Heart left ventricle (tissue), 16 donors: ENCODE data around the gene AK4. TPM values are rescaled to one million over a fixed set of nuclear protein-coding genes. Genes with fewer than 3 reads are reported as not detected.
A peak's percentile ranks its signal among the peaks of the same experiment; 100 is the strongest.

Source experiments
- ATAC-seq, 4 donors: fragments of 200-7000 bp; cut with Tn5 transposase; one replicate each; pipeline ENCODE4 v1.9.1; 2020 to 2022; ENCODE audit warnings: moderate library complexity in 4 of 4, mild to moderate bottlenecking in 3 of 4, moderate number of reproducible peaks in 1 of 4
- DNase-seq, 5 donors: peaks; one replicate each; pipeline ENCODE4 v3.0.0-alpha.2; 2020
- H3K27ac ChIP-seq, 12 donors: fragments of 200-600 bp; sonication (generic) in 4 of 12; one replicate each; pipeline versions ENCODE4 v1.5.0 to v1.8.0; 2016 to 2022; ENCODE audit warnings: mild to moderate bottlenecking in 2 of 12
- H3K27me3 ChIP-seq, 9 donors: fragments of 200-600 bp; sonication (generic) in 2 of 9; one replicate each; pipeline versions ENCODE4 v1.5.1 to v1.8.0; 2016 to 2022; ENCODE audit warnings: mild to moderate bottlenecking in 3 of 9
- H3K36me3 ChIP-seq, 9 donors: fragments of 200-600 bp; sonication (generic) in 2 of 9; one replicate each; pipeline versions ENCODE4 v1.5.0 to v1.8.0; 2018 to 2022; ENCODE audit warnings: mild to moderate bottlenecking in 2 of 9
- H3K4me1 ChIP-seq, 12 donors: fragments of 200-600 bp; sonication (generic) in 4 of 12; one replicate each; pipeline versions ENCODE4 v1.5.0 to v1.8.0; 2016 to 2022; ENCODE audit warnings: mild to moderate bottlenecking in 3 of 12
- H3K4me3 ChIP-seq, 12 donors: fragments of 200-600 bp; sonication (generic) in 4 of 12; one replicate each; pipeline versions ENCODE4 v1.5.0 to v1.8.0; 2017 to 2022; ENCODE audit warnings: mild to moderate bottlenecking in 9 of 12, moderate library complexity in 4 of 12
- H3K9me3 ChIP-seq, 12 donors: fragments of 200-600 bp; sonication (generic) in 4 of 12; one replicate each; pipeline versions ENCODE4 v1.5.0 to v1.8.0; 2016 to 2022; ENCODE audit warnings: mild to moderate bottlenecking in 1 of 12
- CTCF ChIP-seq, 12 donors: fragments of 200-600 bp; sonication (generic) in 4 of 12; IDR thresholded peaks; one replicate each; pipeline versions ENCODE4 v1.5.0 to v1.8.0; 2018 to 2022; ENCODE audit warnings: antibody characterized with exemption in 12 of 12, mild to moderate bottlenecking in 5 of 12
- POLR2A ChIP-seq, 2 donors: fragments of 450-650 bp; IDR thresholded peaks; one replicate each; pipeline ENCODE4 v1.6.1; 2017; ENCODE audit warnings: antibody characterized with exemption in 2 of 2, mild to moderate bottlenecking in 2 of 2, moderate library complexity in 2 of 2
- WGBS, 4 donors: extraction: QIAGEN DNeasy Blood & Tissue Kit in 2 of 4; methylation state at CpG; one replicate each; pipeline versions ENCODE4 v1.1.5 to v1.1.7; 2013 to 2018; 5-methylcytosine and 5-hydroxymethylcytosine counted together
- intact Hi-C, 10 donors: fragments of 100-400 bp; cut with DNase I; formaldehyde crosslinking; loops; one replicate each; pipeline versions ENCODE4 v1.11.1 to v1.14.2; 2022
- polyA plus RNA-seq, 2 donors: library from polyadenylated mRNA; stranded (reverse); fragments of 200-250 nt; gene quantifications; one replicate each; pipeline ENCODE4 v1.2.3, GENCODE V29; 2013
- total RNA-seq, 9 donors: library from RNA; depleted of rRNA in 2 of 9; stranded (reverse); fragments of >200 nt in 2 of 9; fragmentation: NEBNext Ultra II Directional in 3 of 9; extraction: Animal tissue kit (Norgen Biotek cat#: 25700) in 3 of 9; gene quantifications; one replicate each; pipeline versions ENCODE4 v1.1.0 to v1.2.4, GENCODE V29; 2016 to 2023
- donor health status: ischemic (EF 13 %, LVEDD 7.1; RV severe dilation, severe dysfunction).
- donor health status: healthy with polysubstance abuse.
- donor health status: DM: no; HTN: yes; CAD: no.
- donor health status: DM: no; HTN: no; CAD: no.
- donor health status: ischemic (EF 25% LVEDD 6.9; RV normal size, moderate dysfunction).
- donor health status: ischemic (EF 25% LVEDD 5.7; RV mildly dilated, moderate dysfunction).
- donor health status: healthy.
- donor health status: DM: yes; HTN: yes; CAD: no.
- donor health status: ischemic (EF 35%, LVEDD 5.7; RV mildly dilated, moderate dysfunction).
- donor health status: nonischemic (EF 11% LVEDD 7.7; RV severe dilation, severe dysfunction).
- donor health status: DM: yes; HTN: yes; CAD: no.
- donor health status: PGD.
- donor health status: ischemic (EF 29% LVEDD 5.4; RV normal size, mild dysfunction).
- donor health status: nonischemic (EF 23%, LVEDD 6.1; RV moderate dilation, normal function).

AK4 gene
- total and polyA plus RNA-seq, 11 donors: 16.0 to 181 (median 122) TPM

- 89 to 93% (median 92%) methylated on average over 4 of the region's 4 CpGs for WGBS, 4 donors
Observed at GRCh38 chr1:65108025-65108642, 39.9 kb upstream of the AK4 start.

GRCh38 chr1:65109487-65109886 lies 38.5 kb upstream of the AK4 start:
- Histone ChIP-seq H3K27ac (no peak overlapping the region), H3K27me3 (no peaks in the 10 kb centered on the region), H3K36me3 (no peaks in the 10 kb centered on the region), H3K4me1 (peaks cover 0 to 14% (median 4%) of the 10 kb centered on the region in 12 donors), H3K9me3 (no peaks in the 10 kb centered on the region), H3K4me3 (no peak overlapping the region)
- intact Hi-C loops: no loop called here
- no peak for DNase-seq
- no peak for ATAC-seq
- 81 to 95% (median 90%) methylated on average over 4 of the region's 4 CpGs for WGBS, 4 donors
- TF ChIP-seq CTCF (IDR thresholded peaks at IDR 0.05): no peak
- TF ChIP-seq POLR2A (IDR thresholded peaks at IDR 0.05): no peak

More at GRCh38 chr1:65108025-65108642, 39.9 kb upstream of the AK4 start:
- Histone ChIP-seq H3K27ac (no peak overlapping the region), H3K4me3 (no peak overlapping the region), H3K27me3 (no peaks in the 10 kb centered on the region), H3K4me1 (peaks cover 0 to 5% (median 0%) of the 10 kb centered on the region in 12 donors), H3K9me3 (no peaks in the 10 kb centered on the region), H3K36me3 (no peaks in the 10 kb centered on the region)
- TF ChIP-seq CTCF (IDR thresholded peaks at IDR 0.05): no peak
- no peak for TF ChIP-seq POLR2A (IDR thresholded peaks at IDR 0.05)
- intact Hi-C loops: no loop called here
- ATAC-seq (no peak), DNase-seq (no peak)

- no peaks in the 10 kb centered on the region for H3K9me3 ChIP-seq
- ATAC-seq (peak in 1 of 4 donors; percentile 24), DNase-seq (no peak)
- WGBS, 4 donors: 22 to 49% (median 42%) methylated on average over 3 of the region's 3 CpGs
- H3K36me3 ChIP-seq: no peaks in the 10 kb centered on the region
- no peak overlapping the region for H3K27ac ChIP-seq
- intact Hi-C loops: no loop called here
- no peaks in the 10 kb centered on the region for H3K27me3 ChIP-seq
- no peak overlapping the region for H3K4me3 ChIP-seq
- no peak for TF ChIP-seq CTCF (IDR thresholded peaks at IDR 0.05)
- TF ChIP-seq POLR2A (IDR thresholded peaks at IDR 0.05): no peak
- peaks cover 0 to 17% (median 8%) of the 10 kb centered on the region in 12 donors for H3K4me1 ChIP-seq
Observed at GRCh38 chr1:65112811-65113210, 35.2 kb upstream of the AK4 start.

GRCh38 chr1:65113298-65113697 lies 34.7 kb upstream of the AK4 start:
- 28 to 41% (median 36%) methylated on average over 2 of the region's 2 CpGs for WGBS, 4 donors
- H3K4me1 ChIP-seq: peaks cover 0 to 17% (median 8%) of the 10 kb centered on the region in 12 donors
- intact Hi-C loops: no loop called here
- H3K27ac ChIP-seq: no peak overlapping the region
- ATAC-seq (no peak), DNase-seq (no peak)
- H3K36me3 ChIP-seq: no peaks in the 10 kb centered on the region
- H3K4me3 ChIP-seq: no peak overlapping the region
- H3K27me3 ChIP-seq: no peaks in the 10 kb centered on the region
- TF ChIP-seq POLR2A (IDR thresholded peaks at IDR 0.05): no peak
- no peak for TF ChIP-seq CTCF (IDR thresholded peaks at IDR 0.05)
- no peaks in the 10 kb centered on the region for H3K9me3 ChIP-seq
